Osteocyte (in vitro differentiated cells): Measurements from ENCODE around the gene EZH1. TPM values are rescaled to one million over a fixed set of nuclear protein-coding genes. Genes with fewer than 3 reads are reported as not detected.
"Not testable (repeated sequence)": the region's sequence is repeated elsewhere in the genome, so short reads cannot be mapped to it uniquely, and the experiment has no call there.

Source experiments
- DNase-seq: peaks from one replicate; pipeline ENCODE4 v3.0.0; 2021; ENCODE audit warnings: mixed read lengths; ENCODE audit not compliant: unreplicated experiment; ENCODE audit errors: extremely low spot score
- H3K27ac Mint-ChIP-seq: one replicate; pipeline ENCODE4 v1.8.0; 2021; ENCODE audit warnings: mild to moderate bottlenecking, mixed read lengths; ENCODE audit not compliant: unreplicated experiment
- H3K27me3 Mint-ChIP-seq: one replicate; pipeline ENCODE4 v1.8.0; 2021; ENCODE audit warnings: mixed read lengths; ENCODE audit not compliant: unreplicated experiment
- H3K36me3 Mint-ChIP-seq: one replicate; pipeline ENCODE4 v1.8.0; 2021; ENCODE audit warnings: mixed read lengths; ENCODE audit not compliant: unreplicated experiment
- H3K4me1 Mint-ChIP-seq: one replicate; pipeline ENCODE4 v1.8.0; 2021; ENCODE audit warnings: mixed read lengths; ENCODE audit not compliant: unreplicated experiment
- H3K4me3 Mint-ChIP-seq: one replicate; pipeline ENCODE4 v1.8.0; 2021; ENCODE audit warnings: mild to moderate bottlenecking, moderate library complexity, mixed read lengths; ENCODE audit not compliant: unreplicated experiment
- H3K9me3 Mint-ChIP-seq: one replicate; pipeline ENCODE4 v1.8.0; 2021; ENCODE audit warnings: mixed read lengths; ENCODE audit not compliant: unreplicated experiment
- total RNA-seq: library from RNA; stranded (reverse); gene quantifications from 2 replicates; pipeline ENCODE4 v1.2.1, GENCODE V29; 2021
- TF ChIP-seq, protein P1 (sequence below): fragments of 200-600 bp; sonication (generic); IDR thresholded peaks from 2 replicates; pipeline ENCODE4 v1.5.0; 2021; ENCODE audit warnings: antibody characterized with exemption, mild to moderate bottlenecking, moderate library complexity

The EZH1 gene
- total RNA-seq, 1 donor from 2014 or later = 44.8 TPM

- peak overlapping the region; percentile 91 for H3K4me3 Mint-ChIP-seq
- no peak for DNase-seq
- peak overlapping the region; percentile 89 for H3K27ac Mint-ChIP-seq
- H3K27me3 Mint-ChIP-seq = peaks cover 16% of the 10 kb centered on the region
- H3K36me3 Mint-ChIP-seq = no peaks in the 10 kb centered on the region
- TF ChIP-seq, protein P1, sequence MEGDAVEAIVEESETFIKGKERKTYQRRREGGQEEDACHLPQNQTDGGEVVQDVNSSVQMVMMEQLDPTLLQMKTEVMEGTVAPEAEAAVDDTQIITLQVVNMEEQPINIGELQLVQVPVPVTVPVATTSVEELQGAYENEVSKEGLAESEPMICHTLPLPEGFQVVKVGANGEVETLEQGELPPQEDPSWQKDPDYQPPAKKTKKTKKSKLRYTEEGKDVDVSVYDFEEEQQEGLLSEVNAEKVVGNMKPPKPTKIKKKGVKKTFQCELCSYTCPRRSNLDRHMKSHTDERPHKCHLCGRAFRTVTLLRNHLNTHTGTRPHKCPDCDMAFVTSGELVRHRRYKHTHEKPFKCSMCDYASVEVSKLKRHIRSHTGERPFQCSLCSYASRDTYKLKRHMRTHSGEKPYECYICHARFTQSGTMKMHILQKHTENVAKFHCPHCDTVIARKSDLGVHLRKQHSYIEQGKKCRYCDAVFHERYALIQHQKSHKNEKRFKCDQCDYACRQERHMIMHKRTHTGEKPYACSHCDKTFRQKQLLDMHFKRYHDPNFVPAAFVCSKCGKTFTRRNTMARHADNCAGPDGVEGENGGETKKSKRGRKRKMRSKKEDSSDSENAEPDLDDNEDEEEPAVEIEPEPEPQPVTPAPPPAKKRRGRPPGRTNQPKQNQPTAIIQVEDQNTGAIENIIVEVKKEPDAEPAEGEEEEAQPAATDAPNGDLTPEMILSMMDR = no peak
- peaks cover 15% of the 10 kb centered on the region for H3K4me1 Mint-ChIP-seq
- no peaks in the 10 kb centered on the region for H3K9me3 Mint-ChIP-seq
Observed at GRCh38 chr17:42744283-42744805, 496 bp downstream of the EZH1 start.

DNA sequence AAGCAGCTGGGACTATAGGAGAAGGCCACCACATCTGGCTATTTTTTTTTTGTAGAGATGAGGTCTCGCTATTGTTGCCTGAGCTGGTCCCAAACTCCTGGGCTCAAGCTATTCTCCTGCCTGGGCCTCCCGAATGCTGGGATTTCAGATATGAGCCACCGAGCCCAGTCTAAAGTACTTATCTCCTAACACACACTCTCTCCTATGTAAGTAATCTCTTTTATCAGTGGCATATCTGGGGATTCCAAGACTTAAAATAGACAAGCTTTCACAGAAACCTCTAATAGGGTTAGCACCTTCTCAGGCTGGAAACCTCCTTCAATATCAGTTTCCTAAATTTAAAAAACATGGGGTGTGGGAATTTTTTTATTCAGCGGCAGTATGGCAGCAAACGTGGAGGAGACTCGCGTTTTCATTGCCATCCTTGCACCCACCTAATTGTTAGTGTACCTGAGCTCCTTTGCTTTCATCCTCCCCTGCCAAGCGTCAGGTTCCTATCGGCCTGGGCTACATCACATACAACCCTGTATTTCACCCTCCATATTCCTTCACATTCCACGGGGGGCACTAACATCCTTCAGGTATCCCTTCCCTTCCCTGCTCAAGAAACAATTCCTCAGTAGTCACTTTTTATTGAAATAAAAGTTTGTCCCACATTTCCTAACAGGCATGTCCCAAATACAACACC is 1.1 kb downstream of the EZH1 start:
- Mint-ChIP-seq H3K27me3 (peaks cover 16% of the 10 kb centered on the region), H3K27ac (peak overlapping the region; percentile 89), H3K4me1 (peaks cover 15% of the 10 kb centered on the region), H3K9me3 (no peaks in the 10 kb centered on the region), H3K36me3 (no peaks in the 10 kb centered on the region), H3K4me3 (peak overlapping the region; percentile 91)
- TF ChIP-seq, protein P1 = peak; percentile 22
- no peak for DNase-seq

GRCh38 chr17:42742916-42743315 is 1.9 kb downstream of the EZH1 start:
- not testable (repeated sequence) for H3K36me3 Mint-ChIP-seq
- peak overlapping the region; percentile 6 for H3K4me3 Mint-ChIP-seq

DNA sequence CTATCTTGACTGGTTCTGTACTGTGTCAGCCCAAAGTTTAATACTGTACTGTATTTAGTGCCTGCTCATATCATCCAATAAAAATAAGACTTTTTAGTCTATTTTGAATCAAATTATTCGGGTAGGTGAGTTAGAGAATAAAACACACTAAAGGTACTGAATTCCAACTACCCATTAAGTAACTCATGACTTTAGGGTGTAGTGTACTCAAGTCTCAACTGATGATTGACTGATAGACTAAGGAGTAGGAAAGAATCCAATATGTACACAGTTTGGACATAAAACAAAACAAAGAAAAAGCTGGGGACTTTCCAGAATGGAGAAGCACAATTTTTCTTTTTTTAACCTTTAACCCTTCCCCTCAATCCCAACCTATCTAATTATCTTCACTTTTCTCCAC is 4.1 kb downstream of the EZH1 start:
- DNase-seq = no peak
- no peak overlapping the region for H3K4me3 Mint-ChIP-seq
- H3K9me3 Mint-ChIP-seq = no peaks in the 10 kb centered on the region
- TF ChIP-seq, protein P1 = no peak
- peaks cover 15% of the 10 kb centered on the region for H3K4me1 Mint-ChIP-seq
- H3K27ac Mint-ChIP-seq = no peak overlapping the region
- H3K27me3 Mint-ChIP-seq = no peaks in the 10 kb centered on the region
- no peaks in the 10 kb centered on the region for H3K36me3 Mint-ChIP-seq

More at GRCh38 chr17:42742916-42743315, 1.9 kb downstream of the EZH1 start:
- H3K27ac Mint-ChIP-seq, H3K9me3 Mint-ChIP-seq, DNase-seq: not testable (repeated sequence)
- Mint-ChIP-seq H3K4me1 (peaks cover 15% of the 10 kb centered on the region), H3K27me3 (peaks cover 12% of the 10 kb centered on the region)

- Mint-ChIP-seq H3K4me1 (no peaks in the 10 kb centered on the region), H3K27ac (no peak overlapping the region), H3K9me3 (no peaks in the 10 kb centered on the region), H3K4me3 (no peak overlapping the region), H3K27me3 (no peaks in the 10 kb centered on the region), H3K36me3 (peaks cover 35% of the 10 kb centered on the region)
- no peak for DNase-seq
- TF ChIP-seq, protein P1 = no peak
Observed at GRCh38 chr17:42725143-42725542, 19.7 kb downstream of the EZH1 start.
